C4-2B (cell line): Measurements from ENCODE around the gene IFNA21.

Experiments used
- H3K27ac ChIP-seq: fragments of 450-650 bp; 2 replicates; pipeline ENCODE4 v1.5.1; 2017
- ZFX ChIP-seq: fragments of 450-650 bp; IDR thresholded peaks from 2 replicates; pipeline ENCODE4 v1.6.1; 2017
- TF ChIP-seq, protein P1 (sequence below): fragments of 450-650 bp; conservative IDR thresholded peaks from 2 replicates; pipeline ENCODE4 v1.5.1; 2017; ENCODE audit warnings: mild to moderate bottlenecking

The IFNA21 gene

DNA sequence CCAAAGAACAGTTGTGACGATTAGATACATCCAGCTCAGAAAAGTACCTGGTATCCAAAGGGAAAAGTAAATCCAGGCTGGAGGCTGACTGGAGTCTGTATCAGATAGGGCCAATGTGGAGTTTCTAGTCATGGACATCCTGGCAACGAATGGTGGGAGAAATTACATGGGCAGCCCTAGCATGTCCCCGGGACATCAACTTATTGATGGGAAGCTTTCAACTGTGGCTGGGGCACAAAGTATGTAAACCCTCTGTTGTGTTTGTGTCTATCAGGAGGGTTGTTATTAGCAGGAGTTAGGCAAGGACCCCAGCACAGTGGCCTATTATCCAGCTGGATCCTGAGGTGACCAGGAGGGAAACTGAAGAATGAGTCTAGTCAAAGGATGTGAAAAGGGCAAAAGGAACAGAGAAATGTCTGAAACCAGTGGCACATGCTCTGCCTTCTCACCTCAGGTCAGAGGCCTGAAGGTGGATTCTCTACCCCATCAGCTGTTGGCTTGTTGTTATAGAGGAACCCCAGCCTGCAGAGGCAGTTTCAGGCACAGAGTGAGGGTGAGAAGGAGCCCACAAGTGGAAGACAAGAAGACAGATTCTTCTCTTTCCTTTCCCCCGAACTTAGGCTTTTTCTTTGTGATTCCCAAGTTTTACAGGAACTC lies 44.7 kb downstream of the IFNA21 start:
- no peak overlapping the region for H3K27ac ChIP-seq
- TF ChIP-seq, protein P1, sequence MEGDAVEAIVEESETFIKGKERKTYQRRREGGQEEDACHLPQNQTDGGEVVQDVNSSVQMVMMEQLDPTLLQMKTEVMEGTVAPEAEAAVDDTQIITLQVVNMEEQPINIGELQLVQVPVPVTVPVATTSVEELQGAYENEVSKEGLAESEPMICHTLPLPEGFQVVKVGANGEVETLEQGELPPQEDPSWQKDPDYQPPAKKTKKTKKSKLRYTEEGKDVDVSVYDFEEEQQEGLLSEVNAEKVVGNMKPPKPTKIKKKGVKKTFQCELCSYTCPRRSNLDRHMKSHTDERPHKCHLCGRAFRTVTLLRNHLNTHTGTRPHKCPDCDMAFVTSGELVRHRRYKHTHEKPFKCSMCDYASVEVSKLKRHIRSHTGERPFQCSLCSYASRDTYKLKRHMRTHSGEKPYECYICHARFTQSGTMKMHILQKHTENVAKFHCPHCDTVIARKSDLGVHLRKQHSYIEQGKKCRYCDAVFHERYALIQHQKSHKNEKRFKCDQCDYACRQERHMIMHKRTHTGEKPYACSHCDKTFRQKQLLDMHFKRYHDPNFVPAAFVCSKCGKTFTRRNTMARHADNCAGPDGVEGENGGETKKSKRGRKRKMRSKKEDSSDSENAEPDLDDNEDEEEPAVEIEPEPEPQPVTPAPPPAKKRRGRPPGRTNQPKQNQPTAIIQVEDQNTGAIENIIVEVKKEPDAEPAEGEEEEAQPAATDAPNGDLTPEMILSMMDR = no peak
- TF ChIP-seq ZFX = no peak

DNA sequence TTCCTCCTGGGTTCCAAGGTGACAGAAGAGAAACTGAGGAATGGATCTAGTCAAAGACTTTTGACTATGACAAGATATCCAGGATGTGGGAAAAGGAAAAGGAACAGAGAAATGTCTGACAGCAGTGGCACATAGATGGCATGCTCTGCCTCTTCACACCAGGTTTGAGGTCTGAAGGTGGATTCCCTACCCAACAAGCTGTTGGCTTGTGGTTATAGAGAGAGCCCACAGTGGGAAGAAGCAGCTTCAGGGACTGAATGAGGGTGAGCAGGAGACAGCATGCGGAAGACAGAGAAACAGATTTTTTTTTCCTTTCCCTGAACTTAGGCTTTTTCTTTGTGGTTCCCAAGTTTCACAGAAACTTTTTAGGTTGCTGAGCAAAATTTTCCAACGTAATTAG lies 45.4 kb downstream of the IFNA21 start:
- H3K27ac ChIP-seq = no peak overlapping the region
- TF ChIP-seq, protein P1 = no peak
- no peak for TF ChIP-seq ZFX

DNA sequence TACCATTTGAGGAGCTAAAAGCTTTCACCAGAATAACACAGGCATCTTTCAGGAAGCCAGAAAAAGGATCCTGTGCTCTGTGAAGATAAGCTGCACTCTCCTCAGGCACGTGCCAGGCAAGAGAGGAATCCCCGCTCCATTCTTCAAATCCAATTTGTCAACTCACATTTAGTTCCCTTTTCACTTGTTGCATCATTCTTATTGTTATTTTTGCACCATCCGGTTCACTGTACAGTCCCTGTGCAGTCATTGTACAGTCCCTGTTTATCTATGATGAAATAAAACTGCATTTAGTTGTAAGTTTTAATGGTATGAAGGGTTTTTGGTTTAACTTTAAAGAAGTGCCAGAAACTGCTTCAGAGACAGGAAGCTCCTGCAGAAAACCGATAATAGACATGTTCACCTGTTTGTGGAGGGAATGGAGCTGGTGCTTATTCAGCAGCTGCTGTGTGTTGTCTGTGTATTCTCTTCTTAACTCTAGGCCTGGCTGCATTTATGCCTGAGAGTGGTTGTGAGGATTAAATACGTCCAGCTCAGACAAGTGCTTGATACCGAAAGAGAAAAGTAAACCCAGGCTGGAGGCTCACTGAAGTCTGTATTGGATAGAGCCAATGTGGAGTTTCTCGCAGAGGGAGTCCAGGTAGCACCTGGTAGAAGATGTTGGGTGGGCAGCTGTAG lies 47.2 kb downstream of the IFNA21 start:
- TF ChIP-seq ZFX = no peak
- TF ChIP-seq, protein P1 = no peak
- H3K27ac ChIP-seq = no peak overlapping the region
